ENCODE results near the gene CD52.

DNA sequence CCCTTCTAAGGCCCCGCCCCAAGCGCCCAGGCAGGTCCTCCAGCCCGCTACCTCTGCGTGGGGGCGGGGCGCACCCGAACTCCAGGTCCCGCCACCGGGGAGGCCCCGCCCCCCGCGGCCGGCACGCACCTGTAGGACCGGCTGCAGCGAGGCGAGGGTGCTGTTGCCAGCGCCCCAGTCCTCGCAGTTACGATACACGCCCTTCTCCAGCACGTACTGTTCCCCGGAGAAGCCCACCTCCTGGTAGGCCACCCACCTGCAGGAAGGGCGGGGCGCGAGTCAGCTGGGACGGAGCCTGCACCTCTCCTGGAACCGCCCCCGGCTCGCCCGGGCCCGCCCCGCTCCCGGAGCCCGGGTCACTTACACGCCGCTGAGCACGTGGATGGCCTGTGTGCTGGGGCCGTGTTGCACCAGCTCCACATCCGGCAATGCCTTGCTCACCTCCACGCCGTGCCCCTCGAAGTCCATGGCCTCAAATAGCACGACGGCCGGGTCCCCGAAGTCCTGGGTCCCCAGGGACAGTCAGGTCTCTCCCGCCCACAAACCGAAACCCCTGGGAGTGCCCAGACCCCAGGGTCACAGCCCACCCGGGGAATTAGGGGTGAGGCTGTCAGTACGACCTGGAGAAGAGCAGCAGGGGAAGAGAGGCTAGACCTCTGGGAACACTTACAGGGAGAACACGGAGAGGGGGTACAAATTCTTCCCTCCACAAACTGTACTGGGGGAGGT lies 18.9 kb downstream of the CD52 start:
- TF ChIP-seq, protein P1, sequence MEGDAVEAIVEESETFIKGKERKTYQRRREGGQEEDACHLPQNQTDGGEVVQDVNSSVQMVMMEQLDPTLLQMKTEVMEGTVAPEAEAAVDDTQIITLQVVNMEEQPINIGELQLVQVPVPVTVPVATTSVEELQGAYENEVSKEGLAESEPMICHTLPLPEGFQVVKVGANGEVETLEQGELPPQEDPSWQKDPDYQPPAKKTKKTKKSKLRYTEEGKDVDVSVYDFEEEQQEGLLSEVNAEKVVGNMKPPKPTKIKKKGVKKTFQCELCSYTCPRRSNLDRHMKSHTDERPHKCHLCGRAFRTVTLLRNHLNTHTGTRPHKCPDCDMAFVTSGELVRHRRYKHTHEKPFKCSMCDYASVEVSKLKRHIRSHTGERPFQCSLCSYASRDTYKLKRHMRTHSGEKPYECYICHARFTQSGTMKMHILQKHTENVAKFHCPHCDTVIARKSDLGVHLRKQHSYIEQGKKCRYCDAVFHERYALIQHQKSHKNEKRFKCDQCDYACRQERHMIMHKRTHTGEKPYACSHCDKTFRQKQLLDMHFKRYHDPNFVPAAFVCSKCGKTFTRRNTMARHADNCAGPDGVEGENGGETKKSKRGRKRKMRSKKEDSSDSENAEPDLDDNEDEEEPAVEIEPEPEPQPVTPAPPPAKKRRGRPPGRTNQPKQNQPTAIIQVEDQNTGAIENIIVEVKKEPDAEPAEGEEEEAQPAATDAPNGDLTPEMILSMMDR (IDR thresholded peaks at IDR 0.05; ENCODE audit: insufficient read depth, low read length): no peak
- TF ChIP-seq POLR2AphosphoS5 (IDR thresholded peaks at IDR 0.05; ENCODE audit: low read depth): no peak
